Lower leg skin (tissue), 3 donors: ENCODE data around the gene OR6S1.

Experiments
- CTCF ChIP-seq, 3 donors: fragments of 450-650 bp; IDR thresholded peaks; one replicate each; pipeline ENCODE4 v1.5.1; 2016; ENCODE audit warnings: antibody characterized with exemption in 3 of 3, mild to moderate bottlenecking in 3 of 3, moderate library complexity in 2 of 3
- POLR2A ChIP-seq, 2 donors: fragments of 450-650 bp; IDR thresholded peaks; one replicate each; pipeline ENCODE4 v1.6.1; 2016 to 2017; ENCODE audit warnings: antibody characterized with exemption in 2 of 2, mild to moderate bottlenecking in 1 of 2, moderate library complexity in 1 of 2

- TF ChIP-seq CTCF (IDR thresholded peaks at IDR 0.05) (no peak), POLR2A (IDR thresholded peaks at IDR 0.05) (no peak)
Observed at GRCh38 chr14:20603813-20604690, 37.4 kb downstream of the OR6S1 start.
